ENCODE results near the gene NUDT8. TPM values are rescaled to one million over a fixed set of nuclear protein-coding genes. Genes with fewer than 3 reads are reported as not detected.

The NUDT8 gene
- total and polyA plus RNA-seq, 10 of the 15 experiments (the other 5 are each of a cell fraction or from before 2014, with no cell fraction given): 0.32 to 18.2 (median 9.8) TPM

GRCh38 chr11:67648140-67648795, 18.5 kb upstream of the NUDT8 start (continued):
- TF ChIP-seq TCF3 (IDR thresholded peaks at IDR 0.05; ENCODE audit: borderline replicate concordance, insufficient read depth, low read depth, low read length): peak; percentile 63; the same call in 1 of the 2 replicates
- peak; percentile 57; the same call in 1 of the 2 replicates for TF ChIP-seq SMC3 (IDR thresholded peaks at IDR 0.05; ENCODE audit: borderline replicate concordance, low read length)
- TF ChIP-seq SREBF1 (IDR thresholded peaks at IDR 0.05; ENCODE audit: low read length): no peak
- 0 out of 2 replicates have a peak, but pooled peaks have one; percentile 13 for TF ChIP-seq SIN3A (IDR thresholded peaks at IDR 0.05; ENCODE audit: low read depth, low read length)

- RAD21 ChIA-PET (ENCODE audit: unreplicated experiment): interaction anchor here (1.3 to 5.6 kb wide), 5 partner anchors 10 to 65 kb away, joined by 3 to 49 read pairs (median 7); partner anchors contain the start of gene NUDT8
- peaks cover 3% of the 10 kb centered on the region; the same call in 2 of the 3 replicates for H3K9me3 ChIP-seq (replicated peaks; ENCODE audit: control insufficient read depth, insufficient read depth, low read length)
- H3K9ac ChIP-seq (ENCODE audit: control insufficient read depth, insufficient read depth, low read length): no peak overlapping the region
- in situ Hi-C loops (cut with MboI): no loop called here
- POLR2A ChIA-PET: interaction anchor here (0.7 to 3.8 kb wide), 3 partner anchors 18 to 84 kb away, joined by 3 to 16 read pairs (median 4); partner anchors contain the start of gene NUDT8
- intact Hi-C loops (cut with micrococcal nuclease; ENCODE audit: unreplicated experiment): no loop called here
- SMC1A ChIA-PET (ENCODE audit: uncharacterized antibody, unreplicated experiment): interaction anchor here (1.1 to 6.2 kb wide), 3 partner anchors 10 to 44 kb away, joined by 3 to 69 read pairs (median 5); no protein-coding TSS in a partner anchor
- H3K27ac ChIP-seq (ENCODE audit: control insufficient read depth, insufficient read depth): peak overlapping the region; percentile 33; the same call in 1 of the 2 replicates
- H3K4me2 ChIP-seq (ENCODE audit: control insufficient read depth, insufficient read depth): 0 out of 2 replicates have a peak overlapping the region, but pooled peaks have one; percentile 1
- CTCF ChIA-PET: interaction anchor here (0.6 to 8.4 kb wide), 15 partner anchors 8 to 298 kb away, joined by 3 to 132 read pairs (median 6); partner anchors contain the start of genes NUDT8 and TBX10
- no peak overlapping the region for H2AFZ ChIP-seq (ENCODE audit: control insufficient read depth, low read depth, low read length)
- ATAC-seq (no peak), FAIRE-seq (no peak), DNase-seq (ENCODE audit: low read depth, low spot score) (no peak)
- no peaks in the 10 kb centered on the region for H3K79me2 ChIP-seq (ENCODE audit: control insufficient read depth, insufficient read depth, low read length)
- no TSS peak for BruUV-seq (replicated peaks)
- 19% methylated on average over 13 of the region's 15 CpGs for WGBS (ENCODE audit: insufficient coverage, insufficient replicate concordance, low lambda C conversion rate, missing lambda C conversion rate)
- H4K20me1 ChIP-seq (ENCODE audit: control insufficient read depth, insufficient read depth): no peaks in the 10 kb centered on the region
- H3K4me3 ChIP-seq: no peak overlapping the region
- H3K27me3 ChIP-seq (replicated peaks in 1 of 2; ENCODE audit: control insufficient read depth in 2 of 2, insufficient read depth in 2 of 2, low read length in 1 of 2): no peaks in the 10 kb centered on the region
- no peaks in the 10 kb centered on the region for H3K36me3 ChIP-seq (ENCODE audit: control insufficient read depth in 2 of 2, insufficient read depth in 2 of 2, low read length in 1 of 2)
- H3K4me1 ChIP-seq (ENCODE audit: control insufficient read depth, insufficient read depth, low read length): peaks cover 61% of the 10 kb centered on the region
- TF ChIP-seq MTA2 (IDR thresholded peaks at IDR 0.05; ENCODE audit: low read depth): no peak
- TF ChIP-seq MLLT1 (IDR thresholded peaks at IDR 0.05): no peak
- TF ChIP-seq CTCF (IDR thresholded peaks at IDR 0.05 in 2 of 3, conservative IDR thresholded peaks at IDR 0.05 in 1 of 3; ENCODE audit: control insufficient read depth in 2 of 3, extremely low read depth in 1 of 3, insufficient read depth in 1 of 3, low read depth in 3 of 3, low read length in 3 of 3): no peak
- no peak for TF ChIP-seq YY1 (IDR thresholded peaks at IDR 0.05; ENCODE audit: low read depth, low read length)
- TF ChIP-seq ZNF384 (IDR thresholded peaks at IDR 0.05; ENCODE audit: borderline replicate concordance, low read depth, low read length): no peak
- TF ChIP-seq NFYA (IDR thresholded peaks at IDR 0.05; ENCODE audit: borderline replicate concordance, low read depth, low read length): no peak
- TF ChIP-seq CHD4 (IDR thresholded peaks at IDR 0.05): no peak
- TF ChIP-seq ESRRA (IDR thresholded peaks at IDR 0.05; ENCODE audit: low read length): no peak
- TF ChIP-seq EGR1 (IDR thresholded peaks at IDR 0.05; ENCODE audit: borderline replicate concordance in 1 of 2, low read depth in 2 of 2, low read length in 2 of 2): no peak
- TF ChIP-seq IRF3 (IDR thresholded peaks at IDR 0.05): no peak
- no peak for TF ChIP-seq CREM (IDR thresholded peaks at IDR 0.05; ENCODE audit: low read depth)
- TF ChIP-seq RAD21 (IDR thresholded peaks at IDR 0.05; ENCODE audit: insufficient read depth, low read depth, low read length): no peak
Observed at GRCh38 chr11:67647471-67647870, 17.7 kb upstream of the NUDT8 start.
